ENCODE data around the gene CLCN6.

Gene CLCN6

GRCh38 chr1:11880911-11881748, 75.1 kb downstream of the CLCN6 start:
- DNase-seq, result no peak

- DNase-seq, result no peak
These were observed 75.9 kb downstream of the CLCN6 start for GRCh38 chr1:11881749-11882441.

GRCh38 chr1:11882814-11883538, 77.0 kb downstream of the CLCN6 start:
- DNase-seq, result no peak

GRCh38 chr1:11885916-11886315, 79.9 kb downstream of the CLCN6 start:
- no peak for DNase-seq

- DNase-seq, result no peak
These were observed 81.1 kb downstream of the CLCN6 start for GRCh38 chr1:11886986-11887665.

GRCh38 chr1:11887666-11888007, 81.6 kb downstream of the CLCN6 start:
- no peak for DNase-seq

- no peak for DNase-seq
These were observed 82.3 kb downstream of the CLCN6 start for GRCh38 chr1:11888206-11888876.

GRCh38 chr1:11888877-11889208, 82.9 kb downstream of the CLCN6 start:
- no peak for DNase-seq

GRCh38 chr1:11891433-11892186, 85.6 kb downstream of the CLCN6 start:
- DNase-seq, result no peak

Measured in activated gamma-delta T cell treated with Interleukin-2 at 50 U/mL for 16 hours (primary cell).